Measurements from ENCODE around the gene HMBS.
"Not testable (repeated sequence)": the region's sequence is repeated elsewhere in the genome, so short reads cannot be mapped to it uniquely, and the experiment has no call there.

HMBS gene

GRCh38 chr11:119139276-119139675 is 54.6 kb downstream of the HMBS start:
- not testable (repeated sequence) for H3K9me3 ChIP-seq (replicated peaks in 1 of 2; ENCODE audit: control insufficient read depth in 2 of 2, insufficient read depth in 1 of 2, low read depth in 1 of 2, low read length in 2 of 2); H3K23ac ChIP-seq (ENCODE audit: low read depth, low read length, poor library complexity); H4K91ac ChIP-seq (ENCODE audit: low read depth, low read length, poor library complexity); H2BK12ac ChIP-seq (ENCODE audit: low read length); H2AFZ ChIP-seq (ENCODE audit: low read length); DNase-seq (ENCODE audit: low spot score); H3K36me3 ChIP-seq (replicated peaks in 1 of 2; ENCODE audit: control insufficient read depth in 2 of 2, insufficient read depth in 2 of 2, low read length in 2 of 2); H3K27ac ChIP-seq (replicated peaks; ENCODE audit: low read length); H3K79me1 ChIP-seq (ENCODE audit: low read depth, low read length); H3K4ac ChIP-seq (ENCODE audit: low read length); H3K27me3 ChIP-seq (ENCODE audit: control insufficient read depth in 3 of 3, insufficient read depth in 3 of 3, low read depth in 1 of 3, low read length in 3 of 3); H3K14ac ChIP-seq (ENCODE audit: low read length); H2BK5ac ChIP-seq (ENCODE audit: low read length); H2BK15ac ChIP-seq (ENCODE audit: low read length); H4K8ac ChIP-seq (ENCODE audit: low read depth, low read length); H2AK5ac ChIP-seq (ENCODE audit: low read depth, low read length); H3K4me1 ChIP-seq (ENCODE audit: control insufficient read depth in 2 of 2, insufficient read depth in 1 of 2, low read depth in 1 of 2, low read length in 2 of 2); H3K4me3 ChIP-seq (ENCODE audit: low read length in 2 of 2); H3K4me2 ChIP-seq (ENCODE audit: insufficient read depth, low read length, poor library complexity, severe bottlenecking); H3K18ac ChIP-seq (ENCODE audit: low read length); H3K9ac ChIP-seq (ENCODE audit: low read depth, low read length, poor library complexity); H2BK120ac ChIP-seq (ENCODE audit: low read depth, low read length)
- no CpG with 5 or more reads among the region's 10 CpGs for WGBS, 2 donors (ENCODE audit: extremely low coverage in 2 of 2, insufficient read length in 2 of 2, insufficient replicate concordance in 1 of 2)
